NB4 (cell line): ENCODE data around the gene LYG2.
"Not testable (repeated sequence)": the region's sequence is repeated elsewhere in the genome, so short reads cannot be mapped to it uniquely, and the experiment has no call there.

Experiments used
- DNase-seq: peaks from one replicate; pipeline ENCODE4 v3.0.0; 2010; ENCODE audit warnings: low read depth
- H3K4me3 ChIP-seq: one replicate; pipeline ENCODE4 v1.5.1; 2011; ENCODE audit warnings: mild to moderate bottlenecking, low read depth, low read length, moderate library complexity
- MYC ChIP-seq: IDR thresholded peaks from 2 replicates; pipeline ENCODE4 v1.6.1; 2011; ENCODE audit warnings: low read depth, low read length
- POLR2A ChIP-seq: IDR thresholded peaks from 2 replicates; pipeline ENCODE4 v1.6.1; 2011; ENCODE audit warnings: mild to moderate bottlenecking; ENCODE audit not compliant: insufficient read length; ENCODE audit errors: extremely low read depth
- TF ChIP-seq, protein P1 (sequence below): IDR thresholded peaks from one replicate; pipeline ENCODE4 v1.5.1; 2012; ENCODE audit warnings: low read depth, low read length
- TF ChIP-seq, protein P2 (sequence below): IDR thresholded peaks from 2 replicates; pipeline ENCODE4 v1.6.1; 2011; ENCODE audit warnings: low read depth, low read length

Gene LYG2

DNA sequence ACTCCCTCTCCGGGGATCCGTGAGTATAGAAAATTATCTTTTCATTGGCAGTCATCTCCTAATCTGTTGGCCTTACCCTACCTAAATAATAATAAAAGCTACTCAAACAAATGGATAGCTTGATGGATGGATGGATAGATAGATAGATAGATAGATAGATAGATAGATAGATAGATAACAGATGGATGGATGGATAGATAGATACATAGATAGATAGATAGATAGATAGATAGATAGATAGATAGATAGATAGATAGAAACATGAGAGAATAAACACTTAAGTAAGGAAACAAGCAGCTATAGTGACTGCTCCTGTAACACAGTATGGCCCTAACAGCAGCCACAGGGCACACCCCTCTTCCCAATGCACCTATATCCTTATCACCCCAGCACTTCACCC, 39.4 kb downstream of the LYG2 start:
- H3K4me3 ChIP-seq: no peak overlapping the region
- no peak for TF ChIP-seq POLR2A
- TF ChIP-seq, protein P1, sequence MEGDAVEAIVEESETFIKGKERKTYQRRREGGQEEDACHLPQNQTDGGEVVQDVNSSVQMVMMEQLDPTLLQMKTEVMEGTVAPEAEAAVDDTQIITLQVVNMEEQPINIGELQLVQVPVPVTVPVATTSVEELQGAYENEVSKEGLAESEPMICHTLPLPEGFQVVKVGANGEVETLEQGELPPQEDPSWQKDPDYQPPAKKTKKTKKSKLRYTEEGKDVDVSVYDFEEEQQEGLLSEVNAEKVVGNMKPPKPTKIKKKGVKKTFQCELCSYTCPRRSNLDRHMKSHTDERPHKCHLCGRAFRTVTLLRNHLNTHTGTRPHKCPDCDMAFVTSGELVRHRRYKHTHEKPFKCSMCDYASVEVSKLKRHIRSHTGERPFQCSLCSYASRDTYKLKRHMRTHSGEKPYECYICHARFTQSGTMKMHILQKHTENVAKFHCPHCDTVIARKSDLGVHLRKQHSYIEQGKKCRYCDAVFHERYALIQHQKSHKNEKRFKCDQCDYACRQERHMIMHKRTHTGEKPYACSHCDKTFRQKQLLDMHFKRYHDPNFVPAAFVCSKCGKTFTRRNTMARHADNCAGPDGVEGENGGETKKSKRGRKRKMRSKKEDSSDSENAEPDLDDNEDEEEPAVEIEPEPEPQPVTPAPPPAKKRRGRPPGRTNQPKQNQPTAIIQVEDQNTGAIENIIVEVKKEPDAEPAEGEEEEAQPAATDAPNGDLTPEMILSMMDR: no peak
- no peak for DNase-seq

DNA sequence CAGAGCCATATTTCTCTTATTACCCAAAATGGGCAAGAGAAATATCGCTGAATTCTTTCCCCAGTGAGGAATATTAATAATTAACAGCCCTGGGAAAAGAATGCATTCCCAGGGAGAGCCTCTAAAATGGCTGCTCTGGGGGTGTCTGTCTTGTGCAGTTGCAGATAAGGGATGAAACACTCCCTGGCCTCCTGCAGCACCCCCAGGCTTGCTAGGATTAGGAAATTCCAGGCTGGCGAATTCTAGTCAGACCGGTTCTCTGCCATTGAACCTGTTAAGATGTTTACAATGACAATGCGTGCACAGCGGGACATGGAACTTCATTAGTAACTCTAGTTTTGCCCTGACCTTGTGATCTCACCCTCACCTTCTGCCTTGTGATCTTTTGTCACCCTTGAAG, 50.0 kb downstream of the LYG2 start:
- DNase-seq: no peak
- TF ChIP-seq, protein P1: no peak
- TF ChIP-seq POLR2A: no peak
- TF ChIP-seq, protein P2, sequence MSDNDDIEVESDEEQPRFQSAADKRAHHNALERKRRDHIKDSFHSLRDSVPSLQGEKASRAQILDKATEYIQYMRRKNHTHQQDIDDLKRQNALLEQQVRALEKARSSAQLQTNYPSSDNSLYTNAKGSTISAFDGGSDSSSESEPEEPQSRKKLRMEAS: no peak
- H3K4me3 ChIP-seq: no peak overlapping the region

- H3K4me3 ChIP-seq: no peak overlapping the region
- DNase-seq: no peak
Observed at GRCh38 chr2:99201959-99202678, 53.3 kb downstream of the LYG2 start.

GRCh38 chr2:99200076-99200800, 55.2 kb downstream of the LYG2 start:
- DNase-seq: peak; percentile 28
- TF ChIP-seq POLR2A (no peak), MYC (no peak)
- TF ChIP-seq, protein P2: no peak
- TF ChIP-seq, protein P1: no peak
- H3K4me3 ChIP-seq: no peak overlapping the region

More at GRCh38 chr2:99201959-99202678, 53.3 kb downstream of the LYG2 start:
- TF ChIP-seq, protein P2: no peak
- TF ChIP-seq, protein P1: peak; percentile 6
- no peak for TF ChIP-seq MYC
- TF ChIP-seq POLR2A: no peak

- DNase-seq: no peak
- TF ChIP-seq POLR2A (no peak), MYC (no peak)
- TF ChIP-seq, protein P2: no peak
- TF ChIP-seq, protein P1: no peak
- no peak overlapping the region for H3K4me3 ChIP-seq
Observed at GRCh38 chr2:99198103-99198841, 57.2 kb downstream of the LYG2 start.

GRCh38 chr2:99192364-99192763, 63.1 kb downstream of the LYG2 start:
- not testable (repeated sequence) for DNase-seq, H3K4me3 ChIP-seq
